NCI-H446 treated with DMSO at 0.1 percent for 48 hours (cell line): ENCODE measurements around the gene LHX5.

Source experiments
- DNase-seq: peaks from one replicate; lab custom pipeline; 2025; lab: John Stamatoyannopoulos, UW

LHX5 gene

GRCh38 chr12:113477842-113478215, 6.2 kb upstream of the LHX5 start:
- DNase-seq = no peak

GRCh38 chr12:113477171-113477841, 5.6 kb upstream of the LHX5 start:
- no peak for DNase-seq

DNA sequence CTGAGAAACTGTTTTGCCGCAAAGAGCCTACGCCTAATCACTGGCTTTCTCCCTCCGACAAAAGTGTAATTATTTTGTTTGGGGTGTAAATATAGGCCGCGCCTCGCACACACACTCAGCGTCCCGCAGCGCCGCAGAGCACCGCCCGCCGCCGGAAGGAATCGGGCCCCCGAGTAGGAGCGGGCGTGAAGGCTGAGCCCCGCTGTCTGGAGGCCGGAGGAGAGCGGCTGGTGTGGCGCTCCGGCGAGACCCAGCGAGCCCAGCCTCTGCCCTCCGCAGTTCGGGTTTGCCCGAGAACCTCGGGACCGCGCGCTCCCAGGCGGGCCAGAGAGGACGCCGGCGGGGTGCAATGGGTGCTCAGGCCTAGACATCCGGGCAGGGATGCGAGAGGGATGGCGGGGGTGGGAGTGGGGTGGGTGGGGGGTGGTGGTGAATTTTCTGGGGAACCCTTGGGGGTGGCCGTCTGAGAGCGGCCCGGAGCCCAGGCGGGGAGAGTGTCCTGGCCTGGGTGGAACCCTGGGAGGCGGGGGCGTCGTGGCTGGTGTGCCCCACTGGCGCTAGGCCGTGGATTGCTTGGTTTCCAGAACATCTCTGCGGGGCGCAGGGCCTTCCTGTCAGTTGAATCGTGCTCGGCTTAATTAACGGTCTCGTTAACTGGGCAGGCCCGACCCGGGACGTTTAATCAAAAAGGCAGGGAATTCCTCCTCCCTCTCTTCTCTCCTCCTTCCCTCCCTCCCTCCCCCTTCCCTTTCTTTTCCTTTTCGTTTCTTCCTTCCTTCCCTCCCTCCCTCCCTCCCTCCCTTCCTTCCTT, 4.7 kb upstream of the LHX5 start:
- DNase-seq = no peak

DNA sequence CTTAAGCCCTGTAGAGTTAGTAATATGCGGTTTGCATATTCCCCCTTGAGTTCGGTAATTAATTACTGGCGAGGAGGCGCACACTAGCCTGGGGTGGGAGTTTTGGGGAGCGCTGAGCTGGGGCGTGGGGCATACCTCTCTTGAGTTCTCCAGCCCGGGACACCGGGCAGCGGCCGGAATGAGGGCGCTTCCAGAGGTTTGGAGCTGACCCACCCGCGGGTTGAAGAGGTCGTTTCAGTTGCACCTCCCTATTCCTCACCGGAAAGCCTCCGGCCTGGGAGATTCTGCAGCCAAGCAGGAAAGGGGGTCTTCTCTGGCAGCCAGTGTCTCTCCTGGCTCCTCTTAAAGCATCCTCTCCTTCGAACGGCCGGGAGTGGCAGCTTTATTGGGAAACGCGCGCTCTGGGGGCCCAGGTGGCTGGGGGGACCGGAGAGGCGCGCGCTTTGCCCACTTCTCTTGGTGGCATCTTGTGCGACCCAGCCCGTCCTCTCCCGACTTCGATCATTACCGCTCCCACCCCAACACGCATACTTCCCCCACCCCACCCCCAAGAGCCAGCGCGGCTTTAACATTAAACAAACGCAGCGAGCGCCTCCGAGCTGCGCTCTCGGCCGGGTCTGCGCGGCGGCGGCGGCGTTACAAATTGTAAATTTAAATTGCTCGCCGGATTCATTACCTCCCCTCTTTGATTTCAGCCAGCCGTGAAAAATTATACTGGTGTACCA, 3.9 kb upstream of the LHX5 start:
- no peak for DNase-seq

DNA sequence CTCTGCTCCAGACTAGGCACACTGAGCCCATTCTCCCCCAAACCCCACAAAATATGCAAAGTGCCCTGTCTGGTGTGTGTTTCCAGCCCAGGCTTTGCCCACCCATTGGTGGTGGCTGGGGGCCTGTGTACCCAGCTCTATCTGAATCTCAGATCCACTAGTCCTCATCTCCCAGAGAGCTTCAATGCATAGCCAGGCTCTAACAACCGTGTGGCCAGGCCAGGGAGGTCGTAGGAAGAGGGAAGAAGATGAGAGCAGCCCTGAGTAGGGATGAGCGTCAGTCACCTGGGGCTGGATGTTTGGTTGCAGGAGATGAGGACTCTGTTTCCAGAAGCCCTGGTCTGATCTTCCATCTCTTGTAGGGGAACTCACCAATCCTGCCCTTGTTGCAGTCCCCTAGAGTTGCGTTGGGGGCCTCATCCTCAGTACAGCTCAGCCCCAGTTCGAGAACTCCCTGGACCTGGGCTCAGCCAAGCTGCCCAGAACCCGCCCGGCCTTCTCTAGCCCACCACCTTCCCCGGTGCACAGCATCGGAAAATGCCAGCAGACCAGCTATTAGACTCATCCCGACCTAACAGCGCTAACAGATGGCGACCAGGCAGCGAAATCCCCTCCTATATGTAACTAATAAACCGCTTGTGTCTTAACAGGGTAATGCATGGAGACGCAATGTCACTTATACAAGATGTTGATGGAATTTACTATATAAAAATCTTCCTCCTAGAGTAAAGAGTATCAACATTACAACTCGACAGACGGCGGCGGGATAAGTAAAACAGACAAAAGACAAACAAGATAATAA, 3.2 kb upstream of the LHX5 start:
- DNase-seq = no peak

- DNase-seq = no peak
These were observed 2.3 kb upstream of the LHX5 start for GRCh38 chr12:113473942-113474341.

GRCh38 chr12:113473400-113473799, 1.7 kb upstream of the LHX5 start:
- DNase-seq = no peak

GRCh38 chr12:113472191-113473121, 785 bp upstream of the LHX5 start:
- DNase-seq = no peak

DNA sequence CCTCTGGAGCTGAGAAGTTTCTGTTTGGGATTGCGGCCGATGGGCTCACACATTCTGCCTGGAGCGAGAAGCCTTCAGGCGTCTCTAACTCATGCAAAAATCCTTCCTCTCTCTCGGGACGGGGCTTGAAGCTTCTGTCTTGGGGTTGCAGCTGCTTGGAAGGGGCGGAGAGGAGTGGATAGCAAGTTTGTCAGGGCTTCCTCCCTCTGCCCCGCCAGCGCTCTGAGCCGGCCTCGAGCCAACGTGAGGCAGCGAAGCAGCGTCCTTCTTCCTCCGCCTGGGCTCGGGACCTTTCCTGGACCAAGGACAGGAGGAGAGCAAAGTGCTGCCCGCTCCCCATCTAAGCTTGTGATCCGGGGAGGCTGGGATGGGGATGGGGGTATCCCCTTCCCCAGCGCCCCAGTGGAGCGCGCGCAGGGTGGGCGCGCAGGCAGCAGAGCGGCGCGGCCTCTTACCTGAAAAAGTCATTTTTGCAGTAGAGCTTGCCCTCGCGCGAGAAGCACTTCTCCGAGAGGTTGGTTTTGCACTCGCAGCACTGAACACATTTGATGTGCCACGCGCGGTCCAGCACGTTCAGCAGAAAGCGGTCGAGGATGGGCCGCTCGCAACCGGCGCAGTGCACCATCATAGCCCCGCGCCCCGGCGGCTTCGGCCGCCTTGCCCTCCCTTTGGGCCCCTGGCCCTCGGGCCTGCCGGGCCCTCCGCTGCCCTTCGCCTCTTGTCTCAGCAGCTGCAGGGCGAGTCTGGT, 626 bp downstream of the LHX5 start:
- no peak for DNase-seq

DNA sequence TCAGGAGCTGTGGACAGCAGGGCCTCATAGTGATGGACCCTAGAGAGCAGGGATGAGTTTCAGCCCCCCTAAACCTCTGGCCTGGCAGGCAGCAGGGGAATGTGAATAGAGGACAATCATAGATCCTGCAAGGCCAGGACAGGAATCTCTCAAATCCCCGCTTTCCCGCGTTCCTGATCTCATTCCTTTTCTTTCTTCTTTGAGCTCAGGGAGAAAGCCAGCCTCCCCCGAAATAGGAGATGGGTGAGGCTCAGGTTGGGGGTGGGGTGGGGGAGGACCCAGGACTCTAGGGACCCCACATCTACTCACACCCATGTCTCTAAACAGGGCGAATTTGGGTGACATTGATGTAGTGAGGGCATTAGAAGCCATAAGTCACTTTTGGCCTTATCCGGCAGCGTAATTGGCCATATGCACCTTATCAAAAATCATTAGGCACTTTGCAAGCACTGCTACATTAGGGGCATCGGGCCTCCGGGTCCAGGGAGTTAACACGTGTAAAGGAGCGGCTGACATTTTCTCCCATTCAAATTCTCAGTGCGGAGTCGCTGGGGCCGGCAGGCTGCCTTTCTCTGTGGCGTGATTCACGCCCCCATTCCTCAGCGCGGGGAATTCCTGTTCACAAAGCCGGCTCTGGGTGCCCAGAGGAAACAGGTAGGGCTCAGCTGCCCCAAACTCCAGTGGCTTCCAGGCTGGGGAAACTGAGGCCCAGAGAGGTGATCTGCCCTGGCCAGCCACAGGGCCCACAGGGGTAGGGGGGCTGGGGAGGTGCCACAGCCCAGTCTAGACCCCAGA, 1.5 kb downstream of the LHX5 start:
- DNase-seq = no peak

- DNase-seq = no peak
These were observed 2.3 kb downstream of the LHX5 start for GRCh38 chr12:113469224-113469948.

- DNase-seq = no peak
These were observed 3.1 kb downstream of the LHX5 start for GRCh38 chr12:113468365-113469223.

DNA sequence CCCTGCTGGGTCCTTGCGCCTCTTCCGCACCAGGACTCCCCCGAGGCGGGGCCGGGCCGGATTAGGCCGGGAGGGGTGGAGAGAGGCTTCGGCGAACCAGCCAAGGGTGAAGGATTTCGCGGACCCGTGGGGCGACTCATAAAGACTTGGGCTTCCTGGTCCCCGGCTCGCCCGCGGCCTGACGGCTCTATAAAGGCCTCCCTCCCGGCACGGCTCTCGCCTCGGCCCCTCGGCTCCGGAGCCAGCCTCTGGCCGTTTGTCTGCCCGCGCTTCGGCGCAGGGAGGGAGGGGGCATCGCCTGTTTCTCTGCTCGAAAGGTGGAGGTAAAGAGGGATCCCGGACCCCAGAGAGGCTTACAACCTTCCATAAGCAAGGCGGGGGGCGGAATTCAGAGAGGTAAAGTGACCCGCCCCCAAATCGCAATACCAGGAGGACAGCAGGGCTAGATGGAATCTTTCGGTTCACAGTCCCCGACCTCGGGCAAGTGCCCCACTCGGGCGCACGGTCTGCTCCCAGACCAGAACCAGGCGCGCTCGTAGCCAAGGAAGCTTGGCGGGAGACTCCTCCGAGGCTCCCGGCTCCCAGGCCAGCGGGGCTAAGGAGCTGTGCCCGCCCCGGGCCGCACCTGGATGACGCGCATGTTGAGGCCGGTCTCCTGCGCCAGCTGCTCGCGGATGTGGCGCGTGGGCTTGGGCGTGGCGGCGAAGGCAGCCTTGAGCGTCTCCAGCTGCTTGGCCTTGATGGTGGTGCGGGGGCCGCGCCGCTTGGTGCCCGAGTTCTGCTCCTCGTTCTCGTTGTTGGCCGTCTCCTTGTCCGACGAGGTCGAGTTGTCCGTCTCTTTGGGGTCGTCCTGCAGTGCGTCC, 3.9 kb downstream of the LHX5 start:
- DNase-seq = no peak

- no peak for DNase-seq
These were observed 4.5 kb downstream of the LHX5 start for GRCh38 chr12:113467142-113467501.

- DNase-seq = no peak
These were observed 5.1 kb downstream of the LHX5 start for GRCh38 chr12:113466454-113467141.

DNA sequence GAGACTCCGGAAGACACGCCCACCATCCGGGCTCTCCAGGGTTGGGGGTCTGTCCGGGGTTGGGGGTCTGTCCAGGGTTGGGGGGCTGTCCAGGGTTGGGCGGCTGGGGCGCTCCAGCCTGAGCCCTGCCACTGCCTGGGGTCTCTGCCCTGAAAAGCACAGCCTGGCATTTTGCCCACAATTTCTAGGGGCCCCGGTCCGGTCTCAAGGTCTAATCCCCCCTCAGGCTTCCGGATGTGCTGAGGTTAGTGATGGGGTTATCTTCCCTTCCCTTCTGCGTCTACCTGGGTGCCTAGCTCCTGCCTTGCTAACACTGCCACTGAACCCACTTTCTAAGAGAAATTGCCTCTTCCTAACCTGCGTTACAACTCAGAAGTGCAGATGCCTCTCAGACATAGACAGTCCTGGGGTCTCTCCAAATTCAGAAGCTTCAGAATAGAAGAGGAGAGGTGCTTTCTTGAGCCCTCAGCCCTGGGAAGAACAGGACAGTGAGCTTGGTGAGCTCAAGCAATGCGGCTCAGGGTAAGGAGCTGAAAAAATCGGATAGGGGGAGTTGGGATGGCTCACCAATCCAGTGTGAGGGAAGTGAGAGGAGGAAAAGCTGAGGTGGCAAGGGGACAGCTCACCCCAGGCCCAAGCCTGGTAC, 5.7 kb downstream of the LHX5 start:
- DNase-seq = no peak
